A549 (cell line): ENCODE data around the gene RFPL2. TPM values are rescaled to one million over a fixed set of nuclear protein-coding genes. Genes with fewer than 3 reads are reported as not detected.

Experiments used
- ATAC-seq, 2 experiments: fragments of 200-7000 bp in 1 of 2; fragments of >200 bp in 1 of 2; cut with Nextera tagmentation in 1 of 2; cut with Tn5 transposase in 1 of 2; 3 replicates each; pipeline versions ENCODE4 v1.8.0 to v1.9.1; 2018 to 2020; ENCODE audit warnings: mild to moderate bottlenecking in 1 of 2, moderate library complexity in 1 of 2
- CTCF ChIA-PET: fragments of 300-600 bp; sonication (Branson Sonifier 250); formaldehyde crosslinking; extraction: SDS; loops from one replicate; lab custom pipeline; 2021; ENCODE audit warnings: antibody characterized with exemption, inconsistent platforms; lab: Yijun Ruan, JAX
- POLR2A ChIA-PET: fragments of 350-600 bp; formaldehyde crosslinking; extraction: SDS; loops from one replicate; lab custom pipeline; 2021; ENCODE audit warnings: antibody characterized with exemption, inconsistent platforms; lab: Yijun Ruan, JAX
- DNase-seq, 2 experiments: peaks; one replicate each; pipeline versions ENCODE4 v3.0.0 to v3.0.0-alpha.2; 2011 to 2016; ENCODE audit warnings: low read depth in 1 of 2, low spot score in 1 of 2
- FAIRE-seq: peaks from 2 replicates; lab custom pipeline; 2011; peaks lifted over from hg19 to GRCh38; lab: Jason Lieb, UNC
- H3K27ac ChIP-seq, 2 experiments: fragments of >200 bp; sonication (Bioruptor Twin); formaldehyde crosslinking; 3 replicates each; pipeline ENCODE4 v1.5.1; 2016 to 2017
- H3K4me1 ChIP-seq: fragments of >200 bp; sonication (Bioruptor Twin); formaldehyde crosslinking; 3 replicates; pipeline ENCODE4 v1.6.1; 2016
- H3K4me2 ChIP-seq: fragments of >200 bp; sonication (Bioruptor Twin); formaldehyde crosslinking; 3 replicates; pipeline ENCODE4 v1.6.1; 2016
- H3K4me3 ChIP-seq: fragments of >200 bp; sonication (Bioruptor Twin); formaldehyde crosslinking; 3 replicates; pipeline ENCODE4 v1.5.1; 2016
- H3K9me3 ChIP-seq: fragments of >200 bp; sonication (Bioruptor Twin); formaldehyde crosslinking; 3 replicates; pipeline ENCODE4 v1.6.1; 2016
- BHLHE40 ChIP-seq: IDR thresholded peaks from 2 replicates; pipeline ENCODE4 v1.6.1; 2012; ENCODE audit warnings: low read depth, low read length, inconsistent platforms
- CBX2 ChIP-seq: fragments of 200-600 bp; sonication (generic); IDR thresholded peaks from 2 replicates; pipeline ENCODE4 v1.6.1; 2016; ENCODE audit warnings: low read depth, mild to moderate bottlenecking, borderline replicate concordance
- CEBPB ChIP-seq, 2 experiments: fragments of >200 bp in 1 of 2; sonication (Bioruptor Twin) in 1 of 2; formaldehyde crosslinking in 1 of 2; IDR thresholded peaks; 2 replicates each; pipeline ENCODE4 v1.6.1; 2012 to 2016
- CHD2 ChIP-seq: fragments of 150-350 bp; IDR thresholded peaks from 2 replicates; pipeline ENCODE4 v1.6.1; 2014; ENCODE audit warnings: low read length; ENCODE audit not compliant: partially characterized antibody
- CHD4 ChIP-seq: fragments of 200-600 bp; sonication (generic); IDR thresholded peaks from 2 replicates; pipeline ENCODE4 v1.6.1; 2016; ENCODE audit warnings: antibody characterized with exemption, mild to moderate bottlenecking, borderline replicate concordance
- EHF ChIP-seq: fragments of 250-450 bp; sonication (Bioruptor Pico); IDR thresholded peaks from 2 replicates; pipeline ENCODE4 v1.5.0; 2020; ENCODE audit warnings: mild to moderate bottlenecking
- EHMT2 ChIP-seq: fragments of 200-600 bp; sonication (generic); IDR thresholded peaks from 2 replicates; pipeline ENCODE4 v1.6.1; 2016; ENCODE audit warnings: antibody characterized with exemption, low read depth, mild to moderate bottlenecking, moderate library complexity
- ESRRA ChIP-seq: fragments of 150-350 bp; IDR thresholded peaks from 2 replicates; pipeline ENCODE4 v1.6.1; 2014; ENCODE audit warnings: mild to moderate bottlenecking, low read length, borderline replicate concordance
- GATA3 ChIP-seq: IDR thresholded peaks from 2 replicates; pipeline ENCODE4 v1.6.1; 2012; ENCODE audit warnings: borderline replicate concordance
- HDAC2 ChIP-seq: fragments of 200-600 bp; sonication (generic); IDR thresholded peaks from 2 replicates; pipeline ENCODE4 v1.6.1; 2016
- HOXB13 ChIP-seq: fragments of 250-450 bp; sonication (Bioruptor Pico); IDR thresholded peaks from 2 replicates; pipeline ENCODE4 v1.5.0; 2020; ENCODE audit warnings: low read depth, mild to moderate bottlenecking, moderate library complexity
- JUN ChIP-seq, 2 experiments: fragments of >200 bp; sonication (Bioruptor Twin); formaldehyde crosslinking; IDR thresholded peaks; 2 replicates in 1 of 2; 3 replicates in 1 of 2; pipeline ENCODE4 v1.6.1; 2016 to 2017
- KDM1A ChIP-seq: fragments of 200-600 bp; sonication (generic); IDR thresholded peaks from 2 replicates; pipeline ENCODE4 v1.6.1; 2016; ENCODE audit warnings: low read depth, mild to moderate bottlenecking
- KDM5A ChIP-seq: fragments of 200-600 bp; sonication (generic); IDR thresholded peaks from 2 replicates; pipeline ENCODE4 v1.6.1; 2016; ENCODE audit warnings: antibody characterized with exemption, mild to moderate bottlenecking
- MYC ChIP-seq: IDR thresholded peaks from 2 replicates; pipeline ENCODE4 v1.6.1; 2012; ENCODE audit warnings: mild to moderate bottlenecking, inconsistent platforms, low read length, improper control_type of control experiment, borderline replicate concordance
- NPAS2 ChIP-seq: fragments of 250-450 bp; sonication (Bioruptor Pico); IDR thresholded peaks from 2 replicates; pipeline ENCODE4 v1.8.0; 2022; ENCODE audit warnings: mild to moderate bottlenecking, moderate library complexity, borderline replicate concordance
- NR3C1 ChIP-seq: fragments of >200 bp; sonication (Bioruptor Twin); formaldehyde crosslinking; IDR thresholded peaks from 3 replicates; pipeline ENCODE4 v1.6.1; 2017
- RAD21 ChIP-seq, 2 experiments: fragments of >200 bp in 1 of 2; sonication (Bioruptor Twin) in 1 of 2; formaldehyde crosslinking in 1 of 2; IDR thresholded peaks in 1 of 2; conservative IDR thresholded peaks in 1 of 2; 2 replicates in 1 of 2; 3 replicates in 1 of 2; pipeline ENCODE4 v1.6.1; 2012 to 2018; ENCODE audit warnings: inconsistent platforms in 1 of 2
- RFX5 ChIP-seq: fragments of 450-650 bp; IDR thresholded peaks from 2 replicates; pipeline ENCODE4 v1.7.1; 2014; ENCODE audit warnings: antibody characterized with exemption, mild to moderate bottlenecking, moderate library complexity
- RNF2 ChIP-seq: fragments of 200-600 bp; sonication (generic); IDR thresholded peaks from 2 replicates; pipeline ENCODE4 v1.6.1; 2016; ENCODE audit warnings: low read depth, mild to moderate bottlenecking, antibody characterized with exemption, moderate library complexity, borderline replicate concordance
- SREBF2 ChIP-seq: fragments of 450-650 bp; IDR thresholded peaks from 2 replicates; pipeline ENCODE4 v1.6.1; 2014; ENCODE audit warnings: mild to moderate bottlenecking, moderate library complexity
- ZNF302 ChIP-seq: fragments of 250-450 bp; sonication (Bioruptor Pico); IDR thresholded peaks from 2 replicates; pipeline ENCODE4 v1.9.0; 2021; ENCODE audit warnings: inconsistent platforms, mild to moderate bottlenecking, moderate library complexity
- ZSCAN20 ChIP-seq: fragments of 250-450 bp; sonication (Bioruptor Pico); IDR thresholded peaks from 2 replicates; pipeline ENCODE4 v1.8.0; 2022; ENCODE audit warnings: mild to moderate bottlenecking, moderate library complexity
- WGBS: methylation state at CpG from one replicate; pipeline ENCODE4 v1.1.6; 2017; ENCODE audit errors: missing lambda C conversion rate; 5-methylcytosine and 5-hydroxymethylcytosine counted together
- polyA plus RNA-seq, 4 experiments: library from polyadenylated mRNA; depleted of rRNA in 3 of 4; stranded (reverse); fragments of >200 nt; fragmentation: RNase III in 1 of 4; extraction: RNeasy Plus Mini Kit Qiagen cat#74134 plus additional on column Dnase treatment in 1 of 4; gene quantifications; 2 replicates in 3 of 4; 3 replicates in 1 of 4; pipeline ENCODE4 v1.2.3, GENCODE V29; 2011 to 2017
- TF ChIP-seq, protein P1 (sequence below): fragments of >200 bp; sonication (Bioruptor Twin); formaldehyde crosslinking; IDR thresholded peaks from 3 replicates; pipeline ENCODE4 v1.5.1; 2016
- TF ChIP-seq, protein P2 (sequence below): IDR thresholded peaks from 2 replicates; pipeline ENCODE4 v1.6.1; 2012; ENCODE audit warnings: low read depth, borderline replicate concordance
- TF ChIP-seq, protein P3 (sequence below): fragments of 450-650 bp; IDR thresholded peaks from 2 replicates; pipeline ENCODE4 v1.6.1; 2014; ENCODE audit warnings: antibody characterized with exemption
- TF ChIP-seq, protein P4 (sequence below): fragments of 250-450 bp; sonication (Bioruptor Pico); IDR thresholded peaks from 2 replicates; pipeline ENCODE4 v1.5.0; 2021; ENCODE audit warnings: mild to moderate bottlenecking, moderate library complexity, borderline replicate concordance
- TF ChIP-seq, protein P5 (sequence below): fragments of >200 bp; sonication (Bioruptor Twin); formaldehyde crosslinking; IDR thresholded peaks from 2 replicates; pipeline ENCODE4 v1.6.1; 2016
- TF ChIP-seq, protein P6 (sequence below): fragments of 250-450 bp; sonication (Bioruptor Pico); IDR thresholded peaks from 2 replicates; pipeline ENCODE4 v1.5.0; 2020; ENCODE audit warnings: low read depth, mild to moderate bottlenecking, moderate library complexity

The RFPL2 gene
- polyA plus RNA-seq, 2 of the 4 experiments (the other 2 are of a cell fraction) = 0.19 to 0.25 TPM

DNA sequence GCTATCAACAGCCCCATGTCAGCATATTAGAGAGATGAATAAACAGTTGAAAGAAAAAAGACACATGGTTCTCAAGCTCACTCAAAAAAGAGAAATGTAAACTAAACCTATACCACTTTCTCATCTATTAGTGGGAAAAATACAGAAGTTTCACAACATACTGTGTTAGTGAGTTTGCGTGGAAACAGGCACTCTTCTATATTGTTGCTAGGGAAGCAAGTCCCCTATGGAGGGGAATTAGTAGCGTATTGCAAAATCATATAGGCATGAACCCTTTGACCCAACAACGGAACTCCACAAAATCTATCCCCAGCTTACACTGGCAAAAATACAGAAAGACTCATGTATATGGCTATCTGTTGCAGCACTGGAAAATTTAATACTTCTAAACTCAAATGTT is 14.2 kb upstream of the RFPL2 start (continued):
- TF ChIP-seq RAD21 (conservative IDR thresholded peaks at IDR 0.05 in 1 of 2, IDR thresholded peaks at IDR 0.05 in 1 of 2) (no peak), BHLHE40 (no peak)
- TF ChIP-seq, protein P1, sequence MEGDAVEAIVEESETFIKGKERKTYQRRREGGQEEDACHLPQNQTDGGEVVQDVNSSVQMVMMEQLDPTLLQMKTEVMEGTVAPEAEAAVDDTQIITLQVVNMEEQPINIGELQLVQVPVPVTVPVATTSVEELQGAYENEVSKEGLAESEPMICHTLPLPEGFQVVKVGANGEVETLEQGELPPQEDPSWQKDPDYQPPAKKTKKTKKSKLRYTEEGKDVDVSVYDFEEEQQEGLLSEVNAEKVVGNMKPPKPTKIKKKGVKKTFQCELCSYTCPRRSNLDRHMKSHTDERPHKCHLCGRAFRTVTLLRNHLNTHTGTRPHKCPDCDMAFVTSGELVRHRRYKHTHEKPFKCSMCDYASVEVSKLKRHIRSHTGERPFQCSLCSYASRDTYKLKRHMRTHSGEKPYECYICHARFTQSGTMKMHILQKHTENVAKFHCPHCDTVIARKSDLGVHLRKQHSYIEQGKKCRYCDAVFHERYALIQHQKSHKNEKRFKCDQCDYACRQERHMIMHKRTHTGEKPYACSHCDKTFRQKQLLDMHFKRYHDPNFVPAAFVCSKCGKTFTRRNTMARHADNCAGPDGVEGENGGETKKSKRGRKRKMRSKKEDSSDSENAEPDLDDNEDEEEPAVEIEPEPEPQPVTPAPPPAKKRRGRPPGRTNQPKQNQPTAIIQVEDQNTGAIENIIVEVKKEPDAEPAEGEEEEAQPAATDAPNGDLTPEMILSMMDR = no peak

DNA sequence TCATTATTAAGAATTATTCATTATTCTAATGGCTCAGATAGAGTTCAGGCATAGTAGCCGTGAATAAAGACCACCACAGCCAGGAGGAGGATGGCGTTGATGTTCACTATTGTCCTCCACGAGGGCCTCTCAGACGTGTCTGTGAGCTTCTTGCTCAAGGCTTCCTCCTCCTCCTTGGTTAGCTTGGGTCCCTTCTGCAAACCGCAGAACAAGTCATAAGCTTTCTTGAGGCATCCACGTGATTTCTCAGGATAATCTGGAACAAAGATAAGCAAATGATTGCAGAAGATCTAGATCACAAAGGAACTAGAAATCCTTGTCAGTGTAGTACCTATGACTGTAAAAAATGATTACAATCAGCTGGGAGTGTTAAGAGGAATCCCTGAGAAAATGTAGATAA is 13.6 kb upstream of the RFPL2 start:
- POLR2A ChIA-PET = interaction anchor here (0.6 kb wide), 1 partner anchor 103 kb away, joined by 5 read pairs; no protein-coding TSS in a partner anchor
- ATAC-seq = no peak
- H3K4me2 ChIP-seq = no peak overlapping the region
- no peaks in the 10 kb centered on the region for H3K9me3 ChIP-seq
- H3K4me1 ChIP-seq = no peaks in the 10 kb centered on the region
- CTCF ChIA-PET = no interaction called here
- no peak for DNase-seq
- FAIRE-seq = no peak
- WGBS = 85% methylated on average over 6 of the region's 6 CpGs
- TF ChIP-seq RNF2 = no peak
- TF ChIP-seq, protein P2, sequence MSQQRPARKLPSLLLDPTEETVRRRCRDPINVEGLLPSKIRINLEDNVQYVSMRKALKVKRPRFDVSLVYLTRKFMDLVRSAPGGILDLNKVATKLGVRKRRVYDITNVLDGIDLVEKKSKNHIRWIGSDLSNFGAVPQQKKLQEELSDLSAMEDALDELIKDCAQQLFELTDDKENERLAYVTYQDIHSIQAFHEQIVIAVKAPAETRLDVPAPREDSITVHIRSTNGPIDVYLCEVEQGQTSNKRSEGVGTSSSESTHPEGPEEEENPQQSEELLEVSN = no peak
- H3K27ac ChIP-seq = no peak overlapping the region
- H3K4me3 ChIP-seq = no peak overlapping the region

DNA sequence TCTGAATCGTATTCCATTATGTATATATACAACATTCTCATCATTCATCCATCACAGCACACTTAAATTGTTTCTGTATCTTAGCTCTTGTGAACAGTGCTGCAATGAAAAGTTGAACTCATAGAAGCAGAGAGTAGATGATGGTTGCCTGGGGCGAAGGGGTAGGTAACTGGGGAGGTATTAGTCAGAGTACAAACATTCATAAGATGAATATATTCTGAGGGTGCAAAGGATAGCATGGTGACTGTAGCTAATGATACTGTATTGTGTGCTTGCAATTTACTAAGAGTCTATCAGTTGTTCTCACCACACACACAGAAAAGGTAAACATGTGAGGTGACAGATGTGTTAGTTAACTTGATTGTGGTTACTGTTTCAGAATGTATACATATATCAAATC is 12.6 kb upstream of the RFPL2 start:
- 59% methylated on average over 2 of the region's 2 CpGs for WGBS

DNA sequence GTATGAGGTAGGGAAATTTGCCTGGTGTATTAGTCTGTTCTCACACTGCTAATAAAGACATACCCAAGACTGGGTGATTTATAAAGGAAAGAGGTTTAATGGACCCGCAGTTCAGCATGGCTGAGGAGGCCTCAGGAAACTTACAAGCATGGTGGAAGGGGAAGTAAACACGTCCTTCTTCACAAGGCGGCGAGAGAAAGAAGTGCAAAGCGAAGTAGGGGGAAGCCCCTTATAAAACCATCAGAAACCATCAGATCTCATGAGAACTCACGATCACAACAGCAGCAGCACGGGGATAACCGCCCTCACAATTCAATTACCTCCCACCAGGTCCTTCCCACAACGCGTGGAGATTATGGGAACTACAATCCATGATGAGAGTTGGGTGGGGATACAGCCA is 12.0 kb upstream of the RFPL2 start:
- FAIRE-seq = no peak
- Histone ChIP-seq H3K4me3 (no peak overlapping the region), H3K4me1 (no peaks in the 10 kb centered on the region), H3K4me2 (no peak overlapping the region), H3K27ac (no peak overlapping the region), H3K9me3 (no peaks in the 10 kb centered on the region)
- 91% methylated on average over 10 of the region's 10 CpGs for WGBS
- POLR2A ChIA-PET = no interaction called here
- no peak for ATAC-seq
- TF ChIP-seq, protein P3, sequence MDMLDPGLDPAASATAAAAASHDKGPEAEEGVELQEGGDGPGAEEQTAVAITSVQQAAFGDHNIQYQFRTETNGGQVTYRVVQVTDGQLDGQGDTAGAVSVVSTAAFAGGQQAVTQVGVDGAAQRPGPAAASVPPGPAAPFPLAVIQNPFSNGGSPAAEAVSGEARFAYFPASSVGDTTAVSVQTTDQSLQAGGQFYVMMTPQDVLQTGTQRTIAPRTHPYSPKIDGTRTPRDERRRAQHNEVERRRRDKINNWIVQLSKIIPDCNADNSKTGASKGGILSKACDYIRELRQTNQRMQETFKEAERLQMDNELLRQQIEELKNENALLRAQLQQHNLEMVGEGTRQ = no peak
- TF ChIP-seq EHF (no peak), NPAS2 (CRISPR knock-in tag) (no peak), CHD2 (no peak), NR3C1 (no peak)
- TF ChIP-seq, protein P4, sequence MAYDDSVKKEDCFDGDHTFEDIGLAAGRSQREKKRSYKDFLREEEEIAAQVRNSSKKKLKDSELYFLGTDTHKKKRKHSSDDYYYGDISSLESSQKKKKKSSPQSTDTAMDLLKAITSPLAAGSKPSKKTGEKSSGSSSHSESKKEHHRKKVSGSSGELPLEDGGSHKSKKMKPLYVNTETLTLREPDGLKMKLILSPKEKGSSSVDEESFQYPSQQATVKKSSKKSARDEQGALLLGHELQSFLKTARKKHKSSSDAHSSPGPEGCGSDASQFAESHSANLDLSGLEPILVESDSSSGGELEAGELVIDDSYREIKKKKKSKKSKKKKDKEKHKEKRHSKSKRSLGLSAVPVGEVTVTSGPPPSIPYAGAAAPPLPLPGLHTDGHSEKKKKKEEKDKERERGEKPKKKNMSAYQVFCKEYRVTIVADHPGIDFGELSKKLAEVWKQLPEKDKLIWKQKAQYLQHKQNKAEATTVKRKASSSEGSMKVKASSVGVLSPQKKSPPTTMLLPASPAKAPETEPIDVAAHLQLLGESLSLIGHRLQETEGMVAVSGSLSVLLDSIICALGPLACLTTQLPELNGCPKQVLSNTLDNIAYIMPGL (CRISPR knock-in tag) = no peak
- CTCF ChIA-PET = no interaction called here
- no peak for DNase-seq

More for the DNA sequence above, 12.6 kb upstream of the RFPL2 start:
- no peak overlapping the region for H3K27ac ChIP-seq
- no peaks in the 10 kb centered on the region for H3K4me1 ChIP-seq
- no peak for ATAC-seq
- H3K4me2 ChIP-seq = no peak overlapping the region
- CTCF ChIA-PET = no interaction called here
- no peak for FAIRE-seq
- DNase-seq = no peak
- POLR2A ChIA-PET = no interaction called here
- no peaks in the 10 kb centered on the region for H3K9me3 ChIP-seq
- H3K4me3 ChIP-seq = no peak overlapping the region
- TF ChIP-seq ZNF302 (CRISPR knock-in tag) (no peak), MYC (no peak), CHD4 (no peak), GATA3 (no peak), JUN (IDR thresholded peaks at IDR 0.05) (no peak), EHMT2 (no peak), RFX5 (no peak), SREBF2 (no peak), NR3C1 (no peak), HDAC2 (no peak), KDM1A (no peak), CEBPB (IDR thresholded peaks at IDR 0.05) (no peak), ZSCAN20 (CRISPR knock-in tag) (no peak), CBX2 (no peak), ESRRA (no peak), HOXB13 (CRISPR knock-in tag) (no peak), KDM5A (no peak)
- TF ChIP-seq, protein P5, sequence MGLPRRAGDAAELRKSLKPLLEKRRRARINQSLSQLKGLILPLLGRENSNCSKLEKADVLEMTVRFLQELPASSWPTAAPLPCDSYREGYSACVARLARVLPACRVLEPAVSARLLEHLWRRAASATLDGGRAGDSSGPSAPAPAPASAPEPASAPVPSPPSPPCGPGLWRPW = no peak
- TF ChIP-seq, protein P3 = no peak
- TF ChIP-seq, protein P6, sequence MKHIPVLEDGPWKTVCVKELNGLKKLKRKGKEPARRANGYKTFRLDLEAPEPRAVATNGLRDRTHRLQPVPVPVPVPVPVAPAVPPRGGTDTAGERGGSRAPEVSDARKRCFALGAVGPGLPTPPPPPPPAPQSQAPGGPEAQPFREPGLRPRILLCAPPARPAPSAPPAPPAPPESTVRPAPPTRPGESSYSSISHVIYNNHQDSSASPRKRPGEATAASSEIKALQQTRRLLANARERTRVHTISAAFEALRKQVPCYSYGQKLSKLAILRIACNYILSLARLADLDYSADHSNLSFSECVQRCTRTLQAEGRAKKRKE (CRISPR knock-in tag) = no peak
- TF ChIP-seq, all 56 proteins: peak for 0
